HepG2 (cell line): ENCODE data around the gene AFAP1. TPM values are rescaled to one million over a fixed set of nuclear protein-coding genes. Genes with fewer than 3 reads are reported as not detected.

Experiments used
- AHR ChIP-seq: IDR thresholded peaks from 2 replicates; pipeline ENCODE4 v1.6.1; 2018; ENCODE audit warnings: missing genetic modification reagents, missing compliant biosample characterization
- CAMTA2 ChIP-seq: sonication (generic); formaldehyde crosslinking; IDR thresholded peaks from 2 replicates; pipeline ENCODE4 v1.4.0; 2020; ENCODE audit warnings: mild to moderate bottlenecking, missing genetic modification reagents, borderline replicate concordance
- EP300 ChIP-seq, 3 experiments: sonication (generic) in 1 of 3; formaldehyde crosslinking in 1 of 3; IDR thresholded peaks; 2 replicates each; pipeline versions ENCODE4 v1.5.1 to v1.6.1; 2011 to 2020; ENCODE audit warnings: low read depth in 2 of 3, low read length in 2 of 3, borderline replicate concordance in 1 of 3, improper control_type of control experiment in 1 of 3, mild to moderate bottlenecking in 1 of 3, missing genetic modification reagents in 1 of 3, moderate library complexity in 1 of 3
- GATAD1 ChIP-seq: IDR thresholded peaks from 2 replicates; pipeline ENCODE4 v1.6.1; 2016; ENCODE audit warnings: missing genetic modification reagents, missing compliant biosample characterization
- IKZF1 ChIP-seq: fragments of 450-650 bp; IDR thresholded peaks from 2 replicates; pipeline ENCODE4 v1.7.1; 2016
- ZBTB7B ChIP-seq: sonication (generic); formaldehyde crosslinking; IDR thresholded peaks from 2 replicates; pipeline ENCODE4 v1.4.0; 2020; ENCODE audit warnings: missing genetic modification reagents
- ZNF546 ChIP-seq: sonication (generic); formaldehyde crosslinking; conservative IDR thresholded peaks from 2 replicates; pipeline ENCODE4 v1.8.1; 2023; ENCODE audit warnings: mild to moderate bottlenecking, missing genetic modification reagents
- ZNF615 ChIP-seq: sonication (generic); formaldehyde crosslinking; IDR thresholded peaks from 2 replicates; pipeline ENCODE4 v1.5.0; 2020; ENCODE audit warnings: mild to moderate bottlenecking, missing genetic modification reagents, borderline replicate concordance
- ZNF75D ChIP-seq: sonication (generic); formaldehyde crosslinking; IDR thresholded peaks from 2 replicates; pipeline ENCODE4 v1.8.1; 2023; ENCODE audit warnings: missing genetic modification reagents, mild to moderate bottlenecking, borderline replicate concordance
- polyA plus RNA-seq, 8 experiments: library from polyadenylated mRNA; depleted of rRNA in 3 of 8; stranded (reverse) in 7 of 8; unstranded in 1 of 8; fragments of >200 nt; fragmentation: Illumina TruSeq in 4 of 8; extraction: Trizol in 4 of 8; gene quantifications; 2 replicates each; pipeline versions ENCODE4 v1.2.1 to v1.2.3, GENCODE V29; 2011 to 2016; ENCODE audit warnings: low read depth in 4 of 8, missing spikeins in 1 of 8, mixed read lengths in 1 of 8; ENCODE audit not compliant: insufficient read depth in 1 of 8
- total RNA-seq, 5 experiments: library from RNA; depleted of rRNA; stranded (reverse); fragments of >200 nt; fragmentation: Illumina TruSeq; extraction: Trizol; gene quantifications; 2 replicates each; pipeline ENCODE4 v1.2.3, GENCODE V29; 2016; ENCODE audit warnings: low read depth in 1 of 5
- TF ChIP-seq, protein P1 (sequence below): sonication (generic); formaldehyde crosslinking; IDR thresholded peaks from 2 replicates; pipeline ENCODE4 v1.5.1; 2020; ENCODE audit warnings: mild to moderate bottlenecking, missing genetic modification reagents, borderline replicate concordance
- TF ChIP-seq, protein P2 (sequence below): sonication (generic); formaldehyde crosslinking; IDR thresholded peaks from 2 replicates; pipeline ENCODE4 v1.8.0; 2022; ENCODE audit warnings: mild to moderate bottlenecking, missing genetic modification reagents; ENCODE audit not compliant: insufficient replicate concordance
- TF ChIP-seq, protein P3 (sequence below): sonication (generic); formaldehyde crosslinking; IDR thresholded peaks from 2 replicates; pipeline ENCODE4 v1.4.0; 2020; ENCODE audit warnings: low read depth, mild to moderate bottlenecking, missing genetic modification reagents
- TF ChIP-seq, protein P4 (sequence below): sonication (generic); formaldehyde crosslinking; IDR thresholded peaks from 2 replicates; pipeline ENCODE4 v1.5.1; 2020; ENCODE audit warnings: mild to moderate bottlenecking, missing genetic modification reagents

The AFAP1 gene
- total and polyA plus RNA-seq, 2 of the 13 experiments (the other 11 are each of a cell fraction or from before 2014, with no cell fraction given) = 2.5 TPM

DNA sequence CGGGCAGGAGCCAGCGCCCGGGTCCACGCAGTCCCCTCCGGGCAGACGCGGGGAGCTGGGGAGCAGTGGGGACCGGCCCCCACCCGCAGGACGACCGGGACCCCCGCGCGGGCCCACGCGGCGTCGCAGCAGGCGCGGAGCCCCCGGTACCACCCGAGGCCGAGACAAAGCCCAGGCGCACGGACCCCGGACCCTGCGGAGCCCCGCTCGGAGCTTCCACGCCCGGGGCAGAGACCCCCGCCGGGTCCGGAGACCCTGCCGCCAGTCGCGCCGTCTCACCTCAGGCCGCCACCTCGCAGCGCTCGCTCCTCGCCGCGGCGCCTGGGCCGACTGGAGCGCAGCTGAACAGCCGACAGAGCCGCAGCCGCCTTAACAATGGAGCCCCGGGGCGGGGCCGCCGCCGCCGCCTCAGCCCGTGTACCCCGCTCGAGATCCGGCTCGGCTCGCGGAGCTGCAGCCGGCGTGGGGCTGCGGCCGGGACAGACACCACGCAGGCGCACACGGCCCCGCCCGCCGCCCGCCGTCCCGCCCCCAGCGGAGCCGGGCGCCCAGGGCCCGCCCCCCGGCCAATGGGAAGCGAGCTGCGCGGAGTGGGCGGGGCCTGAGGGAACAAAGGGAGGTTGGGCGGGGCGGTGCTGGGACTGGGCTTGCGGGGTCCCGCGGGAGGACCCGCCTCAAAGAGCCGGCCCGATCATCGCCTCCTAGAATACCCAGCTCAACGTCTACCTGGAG, at the start of gene AFAP1 (continued):
- TF ChIP-seq, protein P1, sequence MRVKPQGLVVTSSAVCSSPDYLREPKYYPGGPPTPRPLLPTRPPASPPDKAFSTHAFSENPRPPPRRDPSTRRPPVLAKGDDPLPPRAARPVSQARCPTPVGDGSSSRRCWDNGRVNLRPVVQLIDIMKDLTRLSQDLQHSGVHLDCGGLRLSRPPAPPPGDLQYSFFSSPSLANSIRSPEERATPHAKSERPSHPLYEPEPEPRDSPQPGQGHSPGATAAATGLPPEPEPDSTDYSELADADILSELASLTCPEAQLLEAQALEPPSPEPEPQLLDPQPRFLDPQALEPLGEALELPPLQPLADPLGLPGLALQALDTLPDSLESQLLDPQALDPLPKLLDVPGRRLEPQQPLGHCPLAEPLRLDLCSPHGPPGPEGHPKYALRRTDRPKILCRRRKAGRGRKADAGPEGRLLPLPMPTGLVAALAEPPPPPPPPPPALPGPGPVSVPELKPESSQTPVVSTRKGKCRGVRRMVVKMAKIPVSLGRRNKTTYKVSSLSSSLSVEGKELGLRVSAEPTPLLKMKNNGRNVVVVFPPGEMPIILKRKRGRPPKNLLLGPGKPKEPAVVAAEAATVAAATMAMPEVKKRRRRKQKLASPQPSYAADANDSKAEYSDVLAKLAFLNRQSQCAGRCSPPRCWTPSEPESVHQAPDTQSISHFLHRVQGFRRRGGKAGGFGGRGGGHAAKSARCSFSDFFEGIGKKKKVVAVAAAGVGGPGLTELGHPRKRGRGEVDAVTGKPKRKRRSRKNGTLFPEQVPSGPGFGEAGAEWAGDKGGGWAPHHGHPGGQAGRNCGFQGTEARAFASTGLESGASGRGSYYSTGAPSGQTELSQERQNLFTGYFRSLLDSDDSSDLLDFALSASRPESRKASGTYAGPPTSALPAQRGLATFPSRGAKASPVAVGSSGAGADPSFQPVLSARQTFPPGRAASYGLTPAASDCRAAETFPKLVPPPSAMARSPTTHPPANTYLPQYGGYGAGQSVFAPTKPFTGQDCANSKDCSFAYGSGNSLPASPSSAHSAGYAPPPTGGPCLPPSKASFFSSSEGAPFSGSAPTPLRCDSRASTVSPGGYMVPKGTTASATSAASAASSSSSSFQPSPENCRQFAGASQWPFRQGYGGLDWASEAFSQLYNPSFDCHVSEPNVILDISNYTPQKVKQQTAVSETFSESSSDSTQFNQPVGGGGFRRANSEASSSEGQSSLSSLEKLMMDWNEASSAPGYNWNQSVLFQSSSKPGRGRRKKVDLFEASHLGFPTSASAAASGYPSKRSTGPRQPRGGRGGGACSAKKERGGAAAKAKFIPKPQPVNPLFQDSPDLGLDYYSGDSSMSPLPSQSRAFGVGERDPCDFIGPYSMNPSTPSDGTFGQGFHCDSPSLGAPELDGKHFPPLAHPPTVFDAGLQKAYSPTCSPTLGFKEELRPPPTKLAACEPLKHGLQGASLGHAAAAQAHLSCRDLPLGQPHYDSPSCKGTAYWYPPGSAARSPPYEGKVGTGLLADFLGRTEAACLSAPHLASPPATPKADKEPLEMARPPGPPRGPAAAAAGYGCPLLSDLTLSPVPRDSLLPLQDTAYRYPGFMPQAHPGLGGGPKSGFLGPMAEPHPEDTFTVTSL (CRISPR knock-in tag) = no peak
- TF ChIP-seq GATAD1 (CRISPR knock-in tag) = no peak
- TF ChIP-seq, protein P2, sequence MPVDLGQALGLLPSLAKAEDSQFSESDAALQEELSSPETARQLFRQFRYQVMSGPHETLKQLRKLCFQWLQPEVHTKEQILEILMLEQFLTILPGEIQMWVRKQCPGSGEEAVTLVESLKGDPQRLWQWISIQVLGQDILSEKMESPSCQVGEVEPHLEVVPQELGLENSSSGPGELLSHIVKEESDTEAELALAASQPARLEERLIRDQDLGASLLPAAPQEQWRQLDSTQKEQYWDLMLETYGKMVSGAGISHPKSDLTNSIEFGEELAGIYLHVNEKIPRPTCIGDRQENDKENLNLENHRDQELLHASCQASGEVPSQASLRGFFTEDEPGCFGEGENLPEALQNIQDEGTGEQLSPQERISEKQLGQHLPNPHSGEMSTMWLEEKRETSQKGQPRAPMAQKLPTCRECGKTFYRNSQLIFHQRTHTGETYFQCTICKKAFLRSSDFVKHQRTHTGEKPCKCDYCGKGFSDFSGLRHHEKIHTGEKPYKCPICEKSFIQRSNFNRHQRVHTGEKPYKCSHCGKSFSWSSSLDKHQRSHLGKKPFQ (CRISPR knock-in tag) = no peak
- no peak for TF ChIP-seq ZBTB7B (CRISPR knock-in tag)
- TF ChIP-seq, protein P3, sequence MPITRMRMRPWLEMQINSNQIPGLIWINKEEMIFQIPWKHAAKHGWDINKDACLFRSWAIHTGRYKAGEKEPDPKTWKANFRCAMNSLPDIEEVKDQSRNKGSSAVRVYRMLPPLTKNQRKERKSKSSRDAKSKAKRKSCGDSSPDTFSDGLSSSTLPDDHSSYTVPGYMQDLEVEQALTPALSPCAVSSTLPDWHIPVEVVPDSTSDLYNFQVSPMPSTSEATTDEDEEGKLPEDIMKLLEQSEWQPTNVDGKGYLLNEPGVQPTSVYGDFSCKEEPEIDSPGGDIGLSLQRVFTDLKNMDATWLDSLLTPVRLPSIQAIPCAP = no peak
- TF ChIP-seq, protein P4, sequence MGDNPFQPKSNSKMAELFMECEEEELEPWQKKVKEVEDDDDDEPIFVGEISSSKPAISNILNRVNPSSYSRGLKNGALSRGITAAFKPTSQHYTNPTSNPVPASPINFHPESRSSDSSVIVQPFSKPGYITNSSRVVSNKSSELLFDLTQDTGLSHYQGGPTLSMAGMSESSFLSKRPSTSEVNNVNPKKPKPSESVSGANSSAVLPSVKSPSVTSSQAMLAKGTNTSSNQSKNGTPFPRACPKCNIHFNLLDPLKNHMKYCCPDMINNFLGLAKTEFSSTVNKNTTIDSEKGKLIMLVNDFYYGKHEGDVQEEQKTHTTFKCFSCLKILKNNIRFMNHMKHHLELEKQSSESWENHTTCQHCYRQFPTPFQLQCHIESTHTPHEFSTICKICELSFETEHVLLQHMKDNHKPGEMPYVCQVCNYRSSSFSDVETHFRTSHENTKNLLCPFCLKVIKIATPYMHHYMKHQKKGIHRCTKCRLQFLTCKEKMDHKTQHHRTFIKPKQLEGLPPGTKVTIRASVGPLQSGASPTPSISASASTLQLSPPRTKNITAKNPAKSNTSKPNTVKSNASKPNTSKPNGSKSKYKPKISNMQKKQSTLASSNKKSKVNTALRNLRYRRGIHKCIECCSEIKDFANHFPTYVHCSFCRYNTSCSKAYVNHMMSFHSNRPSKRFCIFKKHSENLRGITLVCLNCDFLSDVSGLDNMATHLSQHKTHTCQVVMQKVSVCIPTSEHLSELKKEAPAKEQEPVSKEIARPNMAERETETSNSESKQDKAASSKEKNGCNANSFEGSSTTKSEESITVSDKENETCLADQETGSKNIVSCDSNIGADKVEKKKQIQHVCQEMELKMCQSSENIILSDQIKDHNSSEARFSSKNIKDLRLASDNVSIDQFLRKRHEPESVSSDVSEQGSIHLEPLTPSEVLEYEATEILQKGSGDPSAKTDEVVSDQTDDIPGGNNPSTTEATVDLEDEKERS (CRISPR knock-in tag) = no peak
- 0 out of 2 replicates have a peak, but pooled peaks have one; percentile 28 for TF ChIP-seq ZNF546 (CRISPR knock-in tag)
- no peak for TF ChIP-seq EP300 (IDR thresholded peaks at IDR 0.05; ENCODE audit: low read depth in 2 of 2, low read length in 2 of 2)
- no peak for TF ChIP-seq EP300 (CRISPR knock-in tag; IDR thresholded peaks at IDR 0.05; ENCODE audit: borderline replicate concordance)
- TF ChIP-seq IKZF1 = no peak
- TF ChIP-seq ZNF615 (CRISPR knock-in tag) = no peak
- TF ChIP-seq ZNF75D (CRISPR knock-in tag) = no peak
- TF ChIP-seq AHR (CRISPR knock-in tag) = no peak
- TF ChIP-seq CAMTA2 (CRISPR knock-in tag) = no peak
